K562 (cell line): ENCODE measurements around the gene LY6G6D. TPM values are rescaled to one million over a fixed set of nuclear protein-coding genes. Genes with fewer than 3 reads are reported as not detected.

Experiments used
- CREB5 ChIP-seq: fragments of 250-450 bp; sonication (Bioruptor Pico); IDR thresholded peaks from 2 replicates; pipeline ENCODE4 v1.5.0; 2020; ENCODE audit warnings: mild to moderate bottlenecking
- ELK3 ChIP-seq: fragments of 450-650 bp; formaldehyde crosslinking; IDR thresholded peaks from 2 replicates; pipeline ENCODE4 v1.4.0; 2020; ENCODE audit warnings: mild to moderate bottlenecking
- FOS ChIP-seq: IDR thresholded peaks from 3 replicates; pipeline ENCODE4 v1.6.1; 2011; ENCODE audit not compliant: insufficient read length; ENCODE audit errors: extremely low read depth
- FOXK2 ChIP-seq, 2 experiments: fragments of 450-650 bp; IDR thresholded peaks in 1 of 2; conservative IDR thresholded peaks in 1 of 2; 2 replicates each; pipeline ENCODE4 v1.6.1; 2016; ENCODE audit warnings: low read depth in 2 of 2, mild to moderate bottlenecking in 1 of 2
- GABPB2 ChIP-seq: fragments of 250-450 bp; sonication (Bioruptor Pico); conservative IDR thresholded peaks from 2 replicates; pipeline ENCODE4 v1.5.1; 2021; ENCODE audit warnings: mild to moderate bottlenecking
- HMGN3 ChIP-seq: IDR thresholded peaks from 2 replicates; pipeline ENCODE4 v1.6.1; 2011; ENCODE audit warnings: borderline replicate concordance, low read depth, mild to moderate bottlenecking, mixed read lengths, low read length; ENCODE audit not compliant: insufficient read length; ENCODE audit errors: extremely low read depth
- MTA3 ChIP-seq: fragments of 450-650 bp; formaldehyde crosslinking; IDR thresholded peaks from 2 replicates; pipeline ENCODE4 v1.6.1; 2017; ENCODE audit warnings: mild to moderate bottlenecking, borderline replicate concordance
- NR2C2 ChIP-seq, 2 experiments: fragments of 200-800 bp in 1 of 2; sonication (Bioruptor generic) in 1 of 2; sonication (generic) in 1 of 2; formaldehyde crosslinking in 1 of 2; IDR thresholded peaks; 2 replicates each; pipeline versions ENCODE4 v1.6.1 to v1.8.0; 2016 to 2022; ENCODE audit warnings: mild to moderate bottlenecking in 1 of 2, missing compliant biosample characterization in 1 of 2, missing genetic modification characterization in 1 of 2, missing genetic modification reagents in 1 of 2
- PRMT5 ChIP-seq: sonication (generic); formaldehyde crosslinking; IDR thresholded peaks from 2 replicates; pipeline ENCODE4 v1.5.0; 2020; ENCODE audit warnings: missing genetic modification reagents
- SMARCB1 ChIP-seq: IDR thresholded peaks from 2 replicates; pipeline ENCODE4 v1.6.1; 2011; ENCODE audit warnings: improper control_type of control experiment, low read depth; ENCODE audit not compliant: insufficient read length
- TAL1 ChIP-seq: fragments of 450-650 bp; IDR thresholded peaks from 2 replicates; pipeline ENCODE4 v1.6.1; 2016; ENCODE audit warnings: mild to moderate bottlenecking
- TEAD4 ChIP-seq, 2 experiments: sonication (generic) in 1 of 2; formaldehyde crosslinking in 1 of 2; IDR thresholded peaks; 2 replicates each; pipeline versions ENCODE4 v1.6.1 to v1.8.0; 2012 to 2022; ENCODE audit warnings: borderline replicate concordance in 1 of 2, inconsistent platforms in 1 of 2, low read length in 1 of 2, mild to moderate bottlenecking in 1 of 2, missing genetic modification reagents in 1 of 2
- TSC22D4 ChIP-seq: fragments of 450-650 bp; IDR thresholded peaks from 2 replicates; pipeline ENCODE4 v1.6.1; 2016; ENCODE audit warnings: missing genetic modification characterization, missing biosample characterization, control low read depth
- YY1 ChIP-seq, 3 experiments: IDR thresholded peaks; 2 replicates each; pipeline ENCODE4 v1.6.1; 2011; ENCODE audit warnings: low read length in 2 of 3, mild to moderate bottlenecking in 2 of 3, moderate library complexity in 2 of 3, borderline replicate concordance in 1 of 3, control low read depth in 1 of 3, low read depth in 1 of 3; ENCODE audit not compliant: insufficient read depth in 3 of 3, insufficient replicate concordance in 2 of 3, control insufficient read depth in 1 of 3, insufficient read length in 1 of 3; ENCODE audit errors: extremely low read depth in 1 of 3
- ZBTB43 ChIP-seq: sonication (generic); formaldehyde crosslinking; IDR thresholded peaks from 2 replicates; pipeline ENCODE4 v1.8.0; 2023; ENCODE audit warnings: mild to moderate bottlenecking, missing genetic modification reagents
- ZC3H4 ChIP-seq: sonication (generic); formaldehyde crosslinking; IDR thresholded peaks from 2 replicates; pipeline ENCODE4 v1.9.0; 2021; ENCODE audit warnings: missing genetic modification reagents, borderline replicate concordance
- ZFX ChIP-seq: sonication (generic); formaldehyde crosslinking; IDR thresholded peaks from 2 replicates; pipeline ENCODE4 v1.8.0; 2022; ENCODE audit warnings: mild to moderate bottlenecking, missing genetic modification reagents, moderate library complexity
- ZNF3 ChIP-seq: fragments of 250-450 bp; sonication (Bioruptor Pico); IDR thresholded peaks from 2 replicates; pipeline ENCODE4 v1.5.0; 2021; ENCODE audit warnings: mild to moderate bottlenecking, moderate library complexity
- polyA plus RNA-seq, 8 experiments: library from polyadenylated mRNA; depleted of rRNA in 4 of 8; stranded (reverse) in 5 of 8; unstranded in 3 of 8; fragments of >200 nt; fragmentation: Nextera tagmentation in 2 of 8; fragmentation: Illumina TruSeq in 1 of 8; extraction: Ambion mirVana in 2 of 8; extraction: Trizol in 1 of 8; gene quantifications; 2 replicates each; pipeline versions ENCODE4 v1.2.1 to v1.2.3, GENCODE V29; 2011 to 2014; ENCODE audit warnings: inconsistent platforms in 1 of 8, missing spikeins in 1 of 8
- total RNA-seq, 7 experiments: library from RNA; depleted of rRNA in 6 of 7; stranded (reverse); fragments of >200 nt in 6 of 7; fragmentation: Illumina TruSeq in 2 of 7; extraction: Trizol in 2 of 7; gene quantifications; 2 replicates each; pipeline versions ENCODE4 v1.2.1 to v1.2.3, GENCODE V29; 2011 to 2021; ENCODE audit warnings: low replicate concordance in 1 of 7
- TF ChIP-seq, protein P1 (sequence below): fragments of 250-450 bp; sonication (Bioruptor Pico); IDR thresholded peaks from 2 replicates; pipeline ENCODE4 v1.4.0; 2020; ENCODE audit warnings: mild to moderate bottlenecking, moderate library complexity

Gene LY6G6D
- total and polyA plus RNA-seq, 9 of the 15 experiments (the other 6 are each of a cell fraction or from before 2014, with no cell fraction given), result 0.30 to 0.38 TPM; not detected in 7

DNA sequence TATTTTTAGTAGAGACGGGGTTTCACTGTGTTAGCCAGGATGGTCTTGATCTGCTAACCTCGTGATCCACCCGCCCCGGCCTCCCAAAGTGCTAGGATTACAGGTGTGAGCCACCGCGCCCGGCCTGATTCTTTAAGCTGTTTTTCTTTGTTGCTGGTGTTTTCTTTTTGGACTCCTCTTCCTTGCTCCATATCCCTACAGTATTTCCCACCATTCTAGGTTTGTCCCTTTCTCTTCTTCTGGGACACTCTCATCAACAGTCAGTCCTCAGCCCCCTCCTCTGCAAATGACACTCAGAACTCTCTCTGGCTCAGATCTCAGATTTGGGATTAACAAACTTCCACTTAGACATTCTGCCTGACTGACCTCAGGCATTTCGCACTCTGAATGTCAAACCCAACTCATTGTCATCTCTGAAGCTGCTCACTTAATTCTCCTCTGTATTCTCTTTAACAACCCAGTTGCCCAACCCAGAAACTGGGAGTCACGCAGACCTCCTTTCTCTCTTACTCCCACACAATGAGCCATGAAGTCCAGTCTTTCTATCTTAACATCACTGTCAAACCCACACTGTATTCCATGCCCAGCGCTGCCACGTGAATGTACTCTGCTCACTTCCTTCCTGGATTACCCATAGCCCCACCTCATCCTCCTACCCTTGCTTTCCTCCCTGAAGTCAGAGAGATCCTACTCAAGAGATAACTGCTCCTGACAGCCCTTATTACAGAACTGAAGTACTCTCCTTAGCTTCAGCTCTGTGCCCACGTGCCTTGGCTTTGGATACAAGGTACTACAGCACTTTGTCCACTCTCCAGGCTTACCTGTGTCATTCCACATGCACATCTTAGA, 10.6 kb downstream of the LY6G6D start (continued):
- TF ChIP-seq TEAD4 (IDR thresholded peaks at IDR 0.05; ENCODE audit: low read length) (no peak), TEAD4 (CRISPR knock-in tag; IDR thresholded peaks at IDR 0.05; ENCODE audit: borderline replicate concordance) (no peak), ZFX (CRISPR knock-in tag) (no peak), ZC3H4 (CRISPR knock-in tag) (no peak), FOS (no peak), NR2C2 (CRISPR knock-in tag; IDR thresholded peaks at IDR 0.05) (no peak), NR2C2 (tag; IDR thresholded peaks at IDR 0.05) (peak; percentile 51; the same call in 1 of the 2 replicates), PRMT5 (CRISPR knock-in tag) (no peak), YY1 (IDR thresholded peaks at IDR 0.05; ENCODE audit: borderline replicate concordance in 1 of 3, control insufficient read depth in 1 of 3, extremely low read depth in 1 of 3, insufficient read depth in 3 of 3, insufficient read length in 1 of 3, insufficient replicate concordance in 2 of 3, low read depth in 1 of 3, low read length in 2 of 3) (no peak), TSC22D4 (tag) (no peak), SMARCB1 (no peak), CREB5 (CRISPR knock-in tag) (peak; percentile 39; the same call in 1 of the 2 replicates), HMGN3 (no peak), TAL1 (no peak), MTA3 (no peak), ZBTB43 (no peak), FOXK2 (conservative IDR thresholded peaks at IDR 0.05 in 1 of 2, IDR thresholded peaks at IDR 0.05 in 1 of 2; ENCODE audit: low read depth in 2 of 2) (peak; percentile 21 to 55; a peak in 3 of 4 replicates), ELK3 (CRISPR knock-in tag) (peak; percentile 68; the same call in 1 of the 2 replicates), GABPB2 (CRISPR knock-in tag) (no peak), ZNF3 (CRISPR knock-in tag) (no peak)
- TF ChIP-seq, protein P1, sequence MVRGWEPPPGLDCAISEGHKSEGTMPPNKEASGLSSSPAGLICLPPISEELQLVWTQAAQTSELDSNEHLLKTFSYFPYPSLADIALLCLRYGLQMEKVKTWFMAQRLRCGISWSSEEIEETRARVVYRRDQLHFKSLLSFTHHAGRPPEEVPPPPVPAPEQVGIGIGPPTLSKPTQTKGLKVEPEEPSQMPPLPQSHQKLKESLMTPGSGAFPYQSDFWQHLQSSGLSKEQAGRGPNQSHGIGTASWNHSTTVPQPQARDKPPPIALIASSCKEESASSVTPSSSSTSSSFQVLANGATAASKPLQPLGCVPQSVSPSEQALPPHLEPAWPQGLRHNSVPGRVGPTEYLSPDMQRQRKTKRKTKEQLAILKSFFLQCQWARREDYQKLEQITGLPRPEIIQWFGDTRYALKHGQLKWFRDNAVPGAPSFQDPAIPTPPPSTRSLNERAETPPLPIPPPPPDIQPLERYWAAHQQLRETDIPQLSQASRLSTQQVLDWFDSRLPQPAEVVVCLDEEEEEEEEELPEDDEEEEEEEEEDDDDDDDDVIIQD, result peak; percentile 47; the same call in 1 of the 2 replicates
